8988T (cell line): ENCODE data around the gene RNF151.

Source experiments
- DNase-seq: peaks from one replicate; pipeline ENCODE4 v3.0.0; 2011

The RNF151 gene

GRCh38 chr16:1993731-1994131 is 27.1 kb downstream of the RNF151 start:
- DNase-seq, result no peak

GRCh38 chr16:1997494-1998359 is 31.1 kb downstream of the RNF151 start:
- no peak for DNase-seq

- DNase-seq, result no peak
Measured at GRCh38 chr16:1998360-1998835, 31.7 kb downstream of the RNF151 start.

- no peak for DNase-seq
Measured at GRCh38 chr16:1998852-1999801, 32.5 kb downstream of the RNF151 start.

- no peak for DNase-seq
Measured at GRCh38 chr16:1999866-2000514, 33.3 kb downstream of the RNF151 start.

- no peak for DNase-seq
Measured at GRCh38 chr16:2001035-2001434, 34.4 kb downstream of the RNF151 start.

- DNase-seq, result no peak
Measured at GRCh38 chr16:2001456-2002355, 35.0 kb downstream of the RNF151 start.

- DNase-seq, result no peak
Measured at GRCh38 chr16:2002406-2003230, 36.0 kb downstream of the RNF151 start.

- no peak for DNase-seq
Measured at GRCh38 chr16:2003231-2003826, 36.7 kb downstream of the RNF151 start.

GRCh38 chr16:2003827-2004641 is 37.4 kb downstream of the RNF151 start:
- peak; percentile 94 for DNase-seq

- no peak for DNase-seq
Measured at GRCh38 chr16:2004795-2005517, 38.3 kb downstream of the RNF151 start.

GRCh38 chr16:2005646-2006045 is 39.0 kb downstream of the RNF151 start:
- DNase-seq, result no peak

- no peak for DNase-seq
Measured at GRCh38 chr16:2006317-2006716, 39.7 kb downstream of the RNF151 start.

GRCh38 chr16:2007081-2007836 is 40.6 kb downstream of the RNF151 start:
- DNase-seq, result no peak

- DNase-seq, result no peak
Measured at GRCh38 chr16:2008009-2008526, 41.4 kb downstream of the RNF151 start.

- DNase-seq, result no peak
Measured at GRCh38 chr16:2008631-2009163, 42.0 kb downstream of the RNF151 start.

GRCh38 chr16:2009164-2009711 is 42.6 kb downstream of the RNF151 start:
- no peak for DNase-seq
